NCI-H1694 treated with DMSO at 0.1 percent for 48 hours (cell line): ENCODE results near the gene HMG20A.
"Not testable (repeated sequence)": the region's sequence is repeated elsewhere in the genome, so short reads cannot be mapped to it uniquely, and the experiment has no call there.

Experiments
- DNase-seq: peaks from one replicate; lab custom pipeline; 2025; lab: John Stamatoyannopoulos, UW

The HMG20A gene

GRCh38 chr15:77420610-77421369 is at the start of gene HMG20A:
Gene HMG20A (plus strand): TSS chr15:77420888. CDS start chr15:77458408, 37,520 bp downstream.
- DNase-seq, result peak; percentile 87

- DNase-seq, result no peak
Observed at GRCh38 chr15:77371850-77372563, 48.7 kb upstream of the HMG20A start.

DNA sequence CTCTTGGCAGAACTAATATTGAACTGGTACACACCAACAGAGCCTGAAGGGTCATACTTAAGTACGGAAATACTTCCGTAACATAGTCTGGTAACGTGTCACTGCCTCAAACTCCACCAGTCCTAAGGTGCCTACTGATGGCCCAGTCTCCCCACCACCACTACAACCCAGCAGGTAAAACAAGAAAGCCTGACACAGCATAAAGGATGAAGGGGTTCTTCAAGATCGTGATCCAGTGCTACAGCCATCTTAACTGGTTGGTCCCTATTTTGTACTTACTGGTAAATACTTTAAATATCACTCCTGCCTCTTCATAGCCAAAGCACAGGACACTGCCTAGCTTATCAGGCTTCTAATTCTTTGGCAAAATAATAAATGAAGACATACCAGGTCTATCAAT is 47.2 kb upstream of the HMG20A start:
- DNase-seq, result no peak

GRCh38 chr15:77375133-77375532 is 45.6 kb upstream of the HMG20A start:
- DNase-seq, result no peak

DNA sequence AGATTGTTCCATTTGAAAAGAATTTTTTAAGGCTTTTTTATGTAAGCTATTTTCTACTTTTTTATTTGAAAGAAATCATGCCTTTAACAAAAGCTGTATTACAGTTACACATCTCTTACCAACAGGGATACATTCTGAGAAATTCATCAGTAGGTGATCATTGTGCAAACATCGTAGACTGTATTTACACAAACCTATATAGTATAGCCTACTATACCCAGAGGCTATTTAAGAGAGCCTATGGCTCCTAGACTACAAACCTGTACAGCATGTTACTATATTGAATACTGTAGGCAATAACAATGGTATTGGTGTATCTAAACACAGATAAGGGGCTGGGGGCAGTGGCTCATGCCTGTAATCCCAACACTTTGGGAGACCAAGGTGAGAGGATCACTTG is 43.9 kb upstream of the HMG20A start:
- DNase-seq, result no peak

DNA sequence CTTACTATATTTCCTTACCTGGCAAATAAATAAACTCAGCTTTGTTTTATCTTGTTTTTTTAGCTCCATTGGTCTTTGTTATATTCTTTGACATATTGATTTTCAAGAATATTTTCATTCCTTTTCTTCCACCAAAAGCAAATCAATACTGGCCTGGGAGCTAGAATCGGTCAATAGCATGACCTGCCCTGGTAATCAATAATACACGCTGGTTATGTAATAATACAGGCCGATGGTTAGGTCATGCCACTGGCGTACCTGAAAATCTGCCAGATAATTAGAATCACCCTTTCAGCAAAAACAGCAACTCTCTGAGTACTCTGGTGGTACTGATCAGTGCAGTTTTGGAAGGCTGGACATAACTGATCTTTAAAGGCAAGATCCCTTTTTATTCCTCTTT is 40.7 kb upstream of the HMG20A start:
- DNase-seq, result no peak

- no peak for DNase-seq
Observed at GRCh38 chr15:77384086-77384485, 36.6 kb upstream of the HMG20A start.

GRCh38 chr15:77384589-77385359 is 35.9 kb upstream of the HMG20A start:
- no peak for DNase-seq

GRCh38 chr15:77386626-77387025 is 34.1 kb upstream of the HMG20A start:
- no peak for DNase-seq

- no peak for DNase-seq
Observed at GRCh38 chr15:77387365-77388105, 33.2 kb upstream of the HMG20A start.

DNA sequence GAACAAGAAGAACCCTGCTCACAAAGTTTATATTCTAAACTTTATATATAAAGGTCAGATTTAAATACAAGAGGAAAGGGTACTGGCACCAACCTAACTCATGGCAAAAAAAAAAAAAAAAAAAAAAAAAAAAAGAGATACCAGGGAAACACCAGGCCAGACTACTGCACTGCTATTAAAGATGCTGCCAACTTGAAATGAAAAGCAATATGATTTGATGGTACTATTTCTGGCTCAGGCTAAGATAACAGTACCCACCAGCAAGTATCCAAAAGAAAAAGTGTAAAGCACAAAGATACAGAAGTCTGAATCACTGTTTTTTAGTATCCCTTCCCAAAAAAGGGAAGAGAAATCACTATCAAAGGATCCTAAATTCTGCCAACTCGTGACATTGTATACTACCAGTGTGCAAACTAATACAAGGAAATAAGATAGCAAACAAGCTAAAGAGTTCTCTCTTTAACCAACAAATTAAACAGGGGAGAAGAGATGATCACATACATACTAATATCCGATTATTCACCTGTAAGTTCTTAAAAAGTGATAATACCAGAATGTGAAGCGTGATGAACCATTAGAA is 29.2 kb upstream of the HMG20A start:
- no peak for DNase-seq

- no peak for DNase-seq
Observed at GRCh38 chr15:77392762-77393470, 27.8 kb upstream of the HMG20A start.

DNA sequence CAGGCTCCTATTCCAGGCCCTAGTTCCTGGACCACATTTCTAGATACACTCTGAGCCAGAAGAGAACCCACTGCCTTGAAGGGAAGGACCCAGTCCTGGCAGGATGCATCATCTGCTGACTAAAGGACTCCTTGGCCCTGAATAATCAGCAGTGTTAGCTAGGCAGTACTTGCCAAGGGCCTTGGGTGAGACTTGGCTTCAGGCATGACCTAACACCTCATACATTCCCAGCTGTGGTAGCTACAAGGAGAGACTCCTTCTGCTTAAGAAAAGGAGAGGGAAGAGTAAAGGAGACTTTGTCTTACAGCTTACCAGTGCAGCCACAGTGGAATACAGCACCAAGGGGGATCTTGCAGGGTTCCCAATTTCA is 27.2 kb upstream of the HMG20A start:
- DNase-seq, result no peak

DNA sequence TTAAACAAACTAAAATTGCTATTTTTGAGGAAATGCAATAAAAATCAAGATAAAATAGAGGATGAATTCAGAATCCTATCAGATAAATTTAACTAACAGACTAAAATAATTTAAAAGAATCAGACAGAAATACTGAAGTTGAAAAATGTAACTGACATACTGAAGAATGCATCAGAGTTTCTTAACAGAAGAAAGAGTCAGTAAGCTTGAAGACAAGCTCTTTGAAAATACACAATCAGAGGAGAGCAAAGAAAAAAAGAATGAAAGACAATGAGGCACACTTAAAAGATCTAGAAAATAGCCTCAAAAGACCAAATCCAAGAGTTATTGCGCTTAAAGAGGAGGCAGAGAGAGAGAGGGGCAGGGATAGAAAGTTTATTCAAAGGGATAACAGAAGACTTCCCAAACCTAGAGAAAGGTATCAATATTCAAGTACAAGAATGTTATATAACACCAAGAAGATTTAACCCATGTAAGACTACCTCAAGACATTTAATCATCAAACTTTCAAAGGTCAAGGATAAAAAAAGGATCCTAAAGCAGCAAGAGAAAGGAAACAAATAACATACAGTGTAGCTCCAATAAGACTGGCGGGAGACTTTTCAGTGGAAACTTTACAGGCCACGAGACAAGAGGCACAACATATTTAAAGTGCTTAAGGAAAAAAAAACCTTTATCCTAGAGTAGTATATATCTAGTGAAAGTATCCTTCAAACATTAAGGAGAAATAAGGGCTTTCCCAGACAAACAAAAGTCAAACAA is 25.5 kb upstream of the HMG20A start:
- no peak for DNase-seq

DNA sequence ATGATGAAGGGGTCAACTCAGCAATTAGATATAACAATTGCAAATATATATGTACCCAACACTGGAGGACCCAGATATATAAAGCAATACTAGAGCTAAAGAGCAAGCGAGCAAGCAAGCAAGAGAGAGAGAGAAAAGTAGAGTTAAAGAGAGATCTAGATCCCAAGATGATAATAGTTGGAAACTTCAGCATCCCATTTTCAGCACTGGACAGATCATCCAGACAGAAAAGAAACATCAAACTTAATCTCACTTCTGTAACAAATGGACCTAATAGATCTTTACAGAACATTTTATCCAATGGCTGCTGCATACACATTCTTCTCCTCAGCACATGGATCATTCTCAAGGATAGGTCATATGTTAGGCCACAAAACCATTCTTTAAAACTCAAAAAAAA is 24.0 kb upstream of the HMG20A start:
- DNase-seq, result no peak

DNA sequence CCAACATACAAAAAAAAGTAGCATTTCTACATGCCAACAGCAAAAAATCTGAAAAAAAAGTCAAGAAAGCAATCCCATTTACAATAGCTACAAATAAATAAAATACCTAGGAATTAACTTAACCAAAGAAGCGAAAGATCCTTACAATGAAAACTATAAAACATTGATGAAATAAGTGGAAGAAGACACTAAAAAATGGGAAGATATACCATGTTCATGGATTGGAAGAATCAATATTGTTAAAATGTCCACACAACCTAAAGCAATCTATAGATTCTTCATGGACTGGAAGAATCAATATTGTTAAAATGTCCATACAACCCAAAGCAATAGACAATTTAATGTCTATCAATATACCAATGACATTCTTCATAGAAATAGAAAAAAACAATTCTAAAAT is 21.8 kb upstream of the HMG20A start:
- no peak for DNase-seq

- DNase-seq, result no peak
Observed at GRCh38 chr15:77400258-77400657, 20.4 kb upstream of the HMG20A start.

- no peak for DNase-seq
Observed at GRCh38 chr15:77402740-77403379, 17.8 kb upstream of the HMG20A start.

DNA sequence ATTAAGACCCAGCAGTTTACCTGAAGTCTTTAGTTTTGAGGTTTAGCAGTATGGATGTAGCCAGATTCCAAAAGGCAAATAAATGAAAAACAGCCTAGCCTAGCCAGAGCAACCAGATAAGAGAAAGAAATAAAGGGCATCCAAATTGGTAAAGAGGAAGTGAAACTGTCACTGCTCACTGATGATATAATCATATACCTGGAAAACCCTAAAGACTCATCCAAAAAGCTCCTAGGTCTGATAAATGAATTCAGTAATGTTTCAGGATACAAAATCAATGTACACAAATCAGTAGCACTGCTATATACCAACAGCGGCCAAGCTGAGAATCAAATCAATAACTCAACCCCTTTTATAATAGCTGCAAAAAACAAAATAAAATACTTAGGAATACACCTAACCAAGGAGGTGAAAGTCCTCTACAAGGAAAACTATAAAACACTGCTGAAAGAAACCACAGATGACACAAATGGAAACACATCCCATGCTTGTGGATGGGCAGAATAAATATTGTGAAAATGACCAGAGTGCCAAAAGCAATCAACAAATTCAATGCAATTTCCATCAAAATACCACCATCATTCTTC is 14.4 kb upstream of the HMG20A start:
- not testable (repeated sequence) for DNase-seq

GRCh38 chr15:77406846-77407245 is 13.8 kb upstream of the HMG20A start:
- DNase-seq, result no peak
